GM23338 (cell line): ENCODE measurements around the gene TNFSF4. TPM values are rescaled to one million over a fixed set of nuclear protein-coding genes. Genes with fewer than 3 reads are reported as not detected.

ENCODE experiments used
- ATAC-seq: fragments of 200-7000 bp; cut with Tn5 transposase; 3 replicates; pipeline ENCODE4 v1.9.1; 2020
- DNase-seq: peaks from one replicate; pipeline ENCODE4 v3.0.0-alpha.2; 2015; ENCODE audit warnings: low spot score
- H2AFZ ChIP-seq: fragments of 200-600 bp; sonication (generic); 2 replicates; pipeline ENCODE4 v1.8.0; 2016; ENCODE audit warnings: antibody characterized with exemption, mild to moderate bottlenecking, moderate library complexity
- H3F3A ChIP-seq: fragments of 200-600 bp; sonication (generic); replicated peaks from 2 replicates; pipeline ENCODE4 v1.8.0; 2017; ENCODE audit warnings: antibody characterized with exemption, mixed run types, low read depth
- H3K27ac ChIP-seq: fragments of 200-600 bp; sonication (generic); 2 replicates; pipeline ENCODE4 v1.6.1; 2016; ENCODE audit warnings: low read depth
- H3K27me3 ChIP-seq: fragments of 200-600 bp; sonication (generic); 2 replicates; pipeline ENCODE4 v1.8.0; 2016; ENCODE audit warnings: mild to moderate bottlenecking, mixed run types, moderate library complexity; ENCODE audit not compliant: insufficient read depth
- H3K36me3 ChIP-seq: fragments of 200-600 bp; sonication (generic); 2 replicates; pipeline ENCODE4 v1.8.0; 2016; ENCODE audit warnings: mild to moderate bottlenecking; ENCODE audit not compliant: insufficient read depth
- H3K4me1 ChIP-seq: fragments of 200-600 bp; sonication (generic); 2 replicates; pipeline ENCODE4 v1.8.0; 2016; ENCODE audit warnings: mild to moderate bottlenecking, moderate library complexity; ENCODE audit not compliant: insufficient read depth
- H3K4me2 ChIP-seq: fragments of 200-600 bp; sonication (generic); 2 replicates; pipeline ENCODE4 v1.7.1; 2017; ENCODE audit warnings: mixed run types
- H3K4me3 ChIP-seq: fragments of 200-600 bp; sonication (generic); 2 replicates; pipeline ENCODE4 v1.6.1; 2016; ENCODE audit warnings: mixed run types
- H3K79me2 ChIP-seq: fragments of 200-600 bp; sonication (generic); replicated peaks from 2 replicates; pipeline ENCODE4 v1.8.0; 2017; ENCODE audit warnings: mild to moderate bottlenecking; ENCODE audit not compliant: insufficient read depth
- H3K9me2 ChIP-seq: fragments of 200-600 bp; sonication (generic); 2 replicates; pipeline ENCODE4 v1.8.0; 2017; ENCODE audit not compliant: insufficient read depth
- H4K20me1 ChIP-seq: fragments of 200-600 bp; sonication (generic); replicated peaks from 2 replicates; pipeline ENCODE4 v1.8.0; 2017; ENCODE audit warnings: mild to moderate bottlenecking; ENCODE audit not compliant: insufficient read depth
- H3K27ac Mint-ChIP-seq: 2 replicates; pipeline ENCODE4 v1.8.0; 2020; ENCODE audit warnings: inconsistent platforms, mild to moderate bottlenecking, moderate library complexity, mixed read lengths
- H3K27me3 Mint-ChIP-seq: 3 replicates; pipeline ENCODE4 v1.8.0; 2022; ENCODE audit warnings: low read depth, mild to moderate bottlenecking, moderate library complexity, mixed read lengths, inconsistent platforms; ENCODE audit not compliant: insufficient read depth, poor library complexity
- H3K36me3 Mint-ChIP-seq: 3 replicates; pipeline ENCODE4 v1.8.0; 2021; ENCODE audit warnings: low read depth, mild to moderate bottlenecking, inconsistent platforms, moderate library complexity, mixed read lengths
- H3K4me1 Mint-ChIP-seq: 3 replicates; pipeline ENCODE4 v1.8.0; 2020; ENCODE audit warnings: mild to moderate bottlenecking, inconsistent platforms, mixed read lengths
- H3K4me3 Mint-ChIP-seq: 3 replicates; pipeline ENCODE4 v1.8.0; 2021; ENCODE audit warnings: moderate library complexity, mild to moderate bottlenecking, inconsistent platforms, mixed read lengths
- H3K9me3 Mint-ChIP-seq: 3 replicates; pipeline ENCODE4 v1.8.0; 2020; ENCODE audit warnings: moderate library complexity, mild to moderate bottlenecking, inconsistent platforms, mixed read lengths
- CREB1 ChIP-seq: fragments of 250-450 bp; sonication (Bioruptor Pico); IDR thresholded peaks from 2 replicates; pipeline ENCODE4 v1.5.0; 2020; ENCODE audit warnings: low read depth, mild to moderate bottlenecking, moderate library complexity
- CTCF ChIP-seq, 2 experiments: fragments of 200-600 bp in 1 of 2; sonication (generic) in 1 of 2; conservative IDR thresholded peaks; 2 replicates each; pipeline versions ENCODE4 v1.5.1 to v1.6.1; 2016 to 2017; ENCODE audit warnings: antibody characterized with exemption in 2 of 2, low read depth in 2 of 2, mild to moderate bottlenecking in 2 of 2, moderate library complexity in 1 of 2
- ETS1 ChIP-seq: IDR thresholded peaks from 2 replicates; pipeline ENCODE4 v1.6.1; 2016; ENCODE audit warnings: antibody characterized with exemption
- EZH2 ChIP-seq: fragments of 200-600 bp; sonication (generic); IDR thresholded peaks from one replicate; pipeline ENCODE4 v1.8.0; 2017; ENCODE audit warnings: antibody characterized with exemption, mild to moderate bottlenecking, low read depth; ENCODE audit not compliant: unreplicated experiment
- EZH2phosphoT487 ChIP-seq: fragments of 200-600 bp; sonication (generic); IDR thresholded peaks from one replicate; pipeline ENCODE4 v1.8.1; 2018; ENCODE audit warnings: antibody characterized with exemption; ENCODE audit not compliant: unreplicated experiment
- JUNB ChIP-seq: IDR thresholded peaks from one replicate; pipeline ENCODE4 v1.6.1; 2016; ENCODE audit warnings: antibody characterized with exemption; ENCODE audit not compliant: unreplicated experiment
- NANOG ChIP-seq: IDR thresholded peaks from 2 replicates; pipeline ENCODE4 v1.6.1; 2016; ENCODE audit warnings: antibody characterized with exemption, borderline replicate concordance
- POLR2AphosphoS5 ChIP-seq: IDR thresholded peaks from 2 replicates; pipeline ENCODE4 v1.6.1; 2016; ENCODE audit warnings: antibody characterized with exemption, low read depth
- REST ChIP-seq: IDR thresholded peaks from one replicate; pipeline ENCODE4 v1.6.1; 2018; ENCODE audit warnings: antibody characterized with exemption; ENCODE audit not compliant: unreplicated experiment
- STAT1 ChIP-seq: IDR thresholded peaks from one replicate; pipeline ENCODE4 v1.6.1; 2016; ENCODE audit warnings: antibody characterized with exemption; ENCODE audit not compliant: unreplicated experiment
- ZNF114 ChIP-seq: fragments of 250-450 bp; sonication (Bioruptor Pico); IDR thresholded peaks from 2 replicates; pipeline ENCODE4 v1.5.0; 2020; ENCODE audit warnings: mild to moderate bottlenecking, moderate library complexity
- ZNF331 ChIP-seq: fragments of 250-450 bp; sonication (Bioruptor Pico); IDR thresholded peaks from 2 replicates; pipeline ENCODE4 v1.5.0; 2020; ENCODE audit warnings: low read depth, mild to moderate bottlenecking, moderate library complexity
- ZNF462 ChIP-seq: fragments of 250-450 bp; sonication (Bioruptor Pico); IDR thresholded peaks from 2 replicates; pipeline ENCODE4 v1.5.0; 2020; ENCODE audit warnings: mild to moderate bottlenecking, moderate library complexity
- polyA plus RNA-seq: library from polyadenylated mRNA; unstranded; fragments of >200 nt; fragmentation: Nextera tagmentation; extraction: Ambion mirVana; gene quantifications from 2 replicates; pipeline ENCODE4 v1.2.1, GENCODE V29; 2016
- total RNA-seq: library from RNA; depleted of rRNA; stranded (reverse); fragments of >200 nt; shearing (Covaris generic); gene quantifications from 2 replicates; pipeline ENCODE4 v1.2.3, GENCODE V29; 2014

The TNFSF4 gene
- total and polyA plus RNA-seq, 2 experiments from 2014 or later: 0.55 to 1.5 TPM

- Mint-ChIP-seq H3K4me1 (no peaks in the 10 kb centered on the region), H3K9me3 (peaks cover 42% of the 10 kb centered on the region), H3K27me3 (peaks cover 8% of the 10 kb centered on the region), H3K4me3 (no peak overlapping the region), H3K27ac (no peak overlapping the region), H3K36me3 (peaks cover 6% of the 10 kb centered on the region)
- Histone ChIP-seq H3K36me3 (peaks cover 6% of the 10 kb centered on the region; the same call in 1 of the 2 replicates), H3F3A (no peaks in the 10 kb centered on the region), H3K9me2 (peaks cover 15% of the 10 kb centered on the region; the same call in 1 of the 2 replicates), H4K20me1 (no peaks in the 10 kb centered on the region), H3K27me3 (no peaks in the 10 kb centered on the region), H3K27ac (no peak overlapping the region), H3K79me2 (no peaks in the 10 kb centered on the region), H3K4me3 (no peak overlapping the region), H3K4me1 (no peaks in the 10 kb centered on the region), H3K4me2 (no peak overlapping the region), H2AFZ (no peak overlapping the region)
- ATAC-seq (no peak), DNase-seq (no peak)
- TF ChIP-seq ZNF331 (CRISPR knock-in tag) (no peak), EZH2phosphoT487 (no peak), ZNF114 (no peak), REST (no peak), ZNF462 (CRISPR knock-in tag) (no peak), STAT1 (no peak), CTCF (conservative IDR thresholded peaks at IDR 0.05; ENCODE audit: low read depth in 2 of 2) (no peak), NANOG (no peak), ETS1 (no peak), JUNB (no peak), EZH2 (no peak), CREB1 (CRISPR knock-in tag) (no peak), POLR2AphosphoS5 (no peak)
Measured at GRCh38 chr1:173148545-173148944, 58.6 kb downstream of the TNFSF4 start.
